NCI-H446 (cell line): ENCODE measurements around the gene MAPK1.
"Not testable (repeated sequence)": the region's sequence is repeated elsewhere in the genome, so short reads cannot be mapped to it uniquely, and the experiment has no call there.

Experiments used
- DNase-seq, 2 experiments: peaks; one replicate each; lab custom pipeline; 2025; lab: John Stamatoyannopoulos, UW

Gene MAPK1

GRCh38 chr22:21754523-21754922, 112.9 kb downstream of the MAPK1 start:
- no peak for DNase-seq

GRCh38 chr22:21753374-21754111, 113.9 kb downstream of the MAPK1 start:
- DNase-seq, result no peak

GRCh38 chr22:21752276-21752675, 115.2 kb downstream of the MAPK1 start:
- DNase-seq, result no peak

GRCh38 chr22:21745948-21746347, 121.5 kb downstream of the MAPK1 start:
- DNase-seq, result no peak

- not testable (repeated sequence) for DNase-seq
Observed at GRCh38 chr22:21744917-21745316, 122.5 kb downstream of the MAPK1 start.

- no peak for DNase-seq
Observed at GRCh38 chr22:21741790-21742189, 125.7 kb downstream of the MAPK1 start.

- DNase-seq, result no peak
Observed at GRCh38 chr22:21741059-21741458, 126.4 kb downstream of the MAPK1 start.

GRCh38 chr22:21739828-21740377, 127.5 kb downstream of the MAPK1 start:
- no peak for DNase-seq

GRCh38 chr22:21738966-21739365, 128.5 kb downstream of the MAPK1 start:
- DNase-seq, result no peak

- no peak for DNase-seq
Observed at GRCh38 chr22:21738081-21738480, 129.4 kb downstream of the MAPK1 start.

- no peak for DNase-seq
Observed at GRCh38 chr22:21736948-21737347, 130.5 kb downstream of the MAPK1 start.

- DNase-seq, result no peak
Observed at GRCh38 chr22:21736084-21736642, 131.3 kb downstream of the MAPK1 start.

- DNase-seq, result peak; percentile 87 to 99
Observed at GRCh38 chr22:21735200-21736083, 132.0 kb downstream of the MAPK1 start, which contains the start of gene YPEL1. TSS of gene YPEL1 (minus strand) at chr22:21735794. CDS start at chr22:21710744, 25,050 bp downstream.

- DNase-seq, result no peak
Observed at GRCh38 chr22:21734540-21735199, 132.8 kb downstream of the MAPK1 start.

- DNase-seq, result no peak
Observed at GRCh38 chr22:21731503-21731902, 135.9 kb downstream of the MAPK1 start.

- no peak for DNase-seq
Observed at GRCh38 chr22:21730535-21731308, 136.7 kb downstream of the MAPK1 start.

- DNase-seq, result not testable (repeated sequence)
Observed at GRCh38 chr22:21729184-21729583, 138.3 kb downstream of the MAPK1 start.

GRCh38 chr22:21728270-21728669, 139.2 kb downstream of the MAPK1 start:
- DNase-seq, result no peak

- no peak for DNase-seq
Observed at GRCh38 chr22:21727768-21728167, 139.7 kb downstream of the MAPK1 start.

- no peak for DNase-seq
Observed at GRCh38 chr22:21727159-21727558, 140.3 kb downstream of the MAPK1 start.

GRCh38 chr22:21726650-21727049, 140.8 kb downstream of the MAPK1 start:
- no peak for DNase-seq
